T-helper 17 cell (primary cell): ENCODE measurements around the gene CTCFL. TPM values are rescaled to one million over a fixed set of nuclear protein-coding genes. Genes with fewer than 3 reads are reported as not detected.

Source experiments
- ATAC-seq: fragments of 150-1000 bp; cut with Tn5 transposase; 2 replicates; pipeline ENCODE4 v1.10.0; 2021; ENCODE audit warnings: mild to moderate bottlenecking, moderate library complexity
- DNase-seq, 3 donors: peaks; one replicate each; pipeline versions ENCODE4 v3.0.0 to v3.0.0-alpha.2; 2020 to 2021
- H3K9me3 ChIP-seq: one replicate; pipeline ENCODE4 v1.7.0; 2013; ENCODE audit warnings: low read length, mild to moderate bottlenecking; ENCODE audit not compliant: control insufficient read depth, poor library complexity, severe bottlenecking
- H3K27ac Mint-ChIP-seq: one replicate; pipeline ENCODE4 v1.8.0; 2022; ENCODE audit warnings: mild to moderate bottlenecking, moderate library complexity, mixed read lengths
- H3K27me3 Mint-ChIP-seq: one replicate; pipeline ENCODE4 v1.8.0; 2022; ENCODE audit warnings: mixed read lengths
- H3K36me3 Mint-ChIP-seq: one replicate; pipeline ENCODE4 v1.8.0; 2022; ENCODE audit warnings: low read depth, mixed read lengths
- H3K4me1 Mint-ChIP-seq: one replicate; pipeline ENCODE4 v1.8.0; 2022; ENCODE audit warnings: mild to moderate bottlenecking, mixed read lengths
- H3K4me3 Mint-ChIP-seq: one replicate; pipeline ENCODE4 v1.8.0; 2022; ENCODE audit warnings: mild to moderate bottlenecking, moderate library complexity, mixed read lengths
- total RNA-seq, 4 donors: library from RNA in 2 of 4; stranded (reverse) in 2 of 4; gene quantifications; one replicate each; pipeline ENCODE4 v1.2.3 and lab custom pipeline; 2022 to 2026

CTCFL gene
- total RNA-seq, 2 donors from 2014 or later, result not detected

DNA sequence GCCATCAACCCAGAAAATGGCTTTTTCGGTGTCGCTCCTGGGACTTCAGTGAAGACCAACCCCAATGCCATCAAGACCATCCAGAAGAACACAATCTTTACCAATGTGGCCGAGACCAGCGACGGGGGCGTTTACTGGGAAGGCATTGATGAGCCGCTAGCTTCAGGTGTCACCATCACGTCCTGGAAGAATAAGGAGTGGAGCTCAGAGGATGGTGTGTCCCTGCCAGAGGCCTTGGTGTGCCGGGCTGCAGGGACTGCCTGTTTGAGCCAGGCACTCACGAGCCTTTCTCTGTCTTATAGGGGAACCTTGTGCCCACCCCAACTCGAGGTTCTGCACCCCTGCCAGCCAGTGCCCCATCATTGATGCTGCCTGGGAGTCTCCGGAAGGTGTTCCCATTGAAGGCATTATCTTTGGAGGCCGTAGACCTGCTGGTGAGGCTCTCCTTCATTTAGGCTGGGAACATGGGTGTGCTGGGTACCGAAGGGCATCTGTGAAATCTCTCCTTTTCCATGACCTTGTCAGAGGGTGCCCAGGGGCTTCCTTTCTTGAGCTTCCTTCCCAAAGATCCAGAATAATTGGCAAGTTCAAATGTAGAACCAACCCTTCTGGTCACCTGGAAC is 39.4 kb upstream of the CTCFL start:
- Mint-ChIP-seq H3K27me3 (peaks cover 80% of the 10 kb centered on the region), H3K36me3 (no peaks in the 10 kb centered on the region), H3K4me1 (no peaks in the 10 kb centered on the region), H3K4me3 (no peak overlapping the region), H3K27ac (no peak overlapping the region)
- ATAC-seq, result no peak
- DNase-seq, result no peak
- no peaks in the 10 kb centered on the region for H3K9me3 ChIP-seq

DNA sequence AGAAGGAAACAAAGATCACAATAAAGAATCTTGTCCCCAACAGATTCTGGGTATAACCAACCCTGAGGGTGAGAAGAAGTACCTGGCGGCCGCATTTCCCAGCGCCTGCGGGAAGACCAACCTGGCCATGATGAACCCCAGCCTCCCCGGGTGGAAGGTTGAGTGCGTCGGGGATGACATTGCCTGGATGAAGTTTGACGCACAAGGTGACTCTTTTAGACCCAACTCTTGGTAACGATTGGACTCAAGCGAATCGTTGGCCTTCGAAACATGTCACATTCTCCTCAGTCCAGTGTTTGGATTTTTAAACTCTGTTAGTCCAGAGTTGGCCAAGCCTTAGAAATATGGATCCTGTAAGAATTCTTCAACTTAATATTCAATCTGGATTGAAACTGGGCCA is 38.6 kb upstream of the CTCFL start:
- no peaks in the 10 kb centered on the region for H3K9me3 ChIP-seq
- Mint-ChIP-seq H3K4me3 (no peak overlapping the region), H3K4me1 (no peaks in the 10 kb centered on the region), H3K36me3 (no peaks in the 10 kb centered on the region), H3K27ac (no peak overlapping the region), H3K27me3 (peaks cover 82% of the 10 kb centered on the region)
- DNase-seq (no peak), ATAC-seq (no peak)

DNA sequence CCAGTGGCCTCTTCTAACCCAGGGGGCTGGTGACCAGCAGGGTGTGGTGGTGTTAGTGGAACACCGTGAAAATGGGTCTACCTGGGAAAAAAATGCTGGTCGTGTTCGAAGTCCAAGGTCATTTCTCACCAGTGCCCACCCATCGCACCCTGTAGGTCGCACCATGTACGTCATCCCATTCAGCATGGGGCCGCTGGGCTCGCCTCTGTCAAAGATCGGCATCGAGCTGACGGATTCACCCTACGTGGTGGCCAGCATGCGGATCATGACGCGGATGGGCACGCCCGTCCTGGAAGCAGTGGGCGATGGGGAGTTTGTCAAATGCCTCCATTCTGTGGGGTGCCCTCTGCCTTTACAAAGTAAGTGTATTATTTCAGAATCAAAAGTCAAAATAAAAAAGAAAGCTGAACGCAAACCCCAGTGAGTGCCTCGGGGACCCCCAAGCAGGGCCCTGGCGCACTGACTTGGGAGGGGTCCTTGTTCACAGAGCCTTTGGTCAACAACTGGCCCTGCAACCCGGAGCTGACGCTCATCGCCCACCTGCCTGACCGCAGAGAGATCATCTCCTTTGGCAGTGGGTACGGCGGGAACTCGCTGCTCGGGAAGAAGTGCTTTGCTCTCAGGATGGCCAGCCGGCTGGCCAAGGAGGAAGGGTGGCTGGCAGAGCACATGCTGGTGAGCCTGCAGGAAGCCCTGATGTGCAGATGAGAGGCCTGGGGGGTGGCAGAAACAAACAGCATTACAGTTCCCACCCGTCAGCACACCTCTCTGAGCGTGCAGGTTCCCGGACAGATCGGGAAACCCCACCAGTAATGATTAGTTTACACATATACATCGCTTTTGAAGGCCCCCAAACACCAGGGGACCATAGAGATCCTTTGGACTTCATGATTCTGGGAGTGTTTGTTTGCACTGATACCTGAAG is 37.9 kb upstream of the CTCFL start:
- H3K27ac Mint-ChIP-seq, result no peak overlapping the region
- DNase-seq (no peak), ATAC-seq (no peak)
- H3K27me3 Mint-ChIP-seq, result peaks cover 89% of the 10 kb centered on the region
- H3K36me3 Mint-ChIP-seq, result no peaks in the 10 kb centered on the region
- H3K4me1 Mint-ChIP-seq, result no peaks in the 10 kb centered on the region
- H3K9me3 ChIP-seq, result no peaks in the 10 kb centered on the region
- H3K4me3 Mint-ChIP-seq, result no peak overlapping the region

DNA sequence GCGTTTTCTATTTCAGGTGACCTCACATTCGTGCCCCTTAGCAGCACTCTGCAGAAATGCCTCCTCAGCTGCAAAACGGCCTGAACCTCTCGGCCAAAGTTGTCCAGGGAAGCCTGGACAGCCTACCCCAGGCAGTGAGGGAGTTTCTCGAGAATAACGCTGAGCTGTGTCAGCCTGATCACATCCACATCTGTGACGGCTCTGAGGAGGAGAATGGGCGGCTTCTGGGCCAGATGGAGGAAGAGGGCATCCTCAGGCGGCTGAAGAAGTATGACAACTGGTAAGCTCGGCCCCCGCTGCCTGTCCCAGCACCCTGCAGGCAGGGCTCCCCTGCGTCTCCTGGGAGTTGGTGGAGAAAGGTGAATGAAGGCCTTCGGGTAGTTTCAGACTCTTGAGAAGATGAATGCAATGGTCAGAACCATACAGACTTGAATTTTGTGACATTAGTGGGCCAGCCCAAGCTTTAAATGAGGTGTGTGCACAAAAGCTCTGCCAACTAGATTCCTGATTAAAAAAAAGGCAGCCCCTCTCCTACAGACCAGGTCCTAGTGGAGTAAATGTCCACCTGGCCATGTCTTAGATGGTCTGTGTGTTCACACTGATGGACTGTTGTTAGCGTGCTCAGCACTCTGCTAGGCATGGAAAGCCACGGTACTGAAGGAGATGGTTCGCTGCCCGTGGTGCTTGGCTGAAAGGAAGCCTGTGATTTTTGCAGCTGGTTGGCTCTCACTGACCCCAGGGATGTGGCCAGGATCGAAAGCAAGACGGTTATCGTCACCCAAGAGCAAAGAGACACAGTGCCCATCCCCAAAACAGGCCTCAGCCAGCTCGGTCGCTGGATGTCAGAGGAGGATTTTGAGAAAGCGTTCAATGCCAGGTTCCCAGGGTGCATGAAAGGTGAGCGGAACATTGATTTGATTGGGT is 36.7 kb upstream of the CTCFL start:
- ATAC-seq (no peak), DNase-seq (no peak)
- H3K9me3 ChIP-seq, result no peaks in the 10 kb centered on the region
- Mint-ChIP-seq H3K36me3 (no peaks in the 10 kb centered on the region), H3K4me1 (no peaks in the 10 kb centered on the region), H3K27me3 (peaks cover 90% of the 10 kb centered on the region), H3K4me3 (no peak overlapping the region), H3K27ac (no peak overlapping the region)

DNA sequence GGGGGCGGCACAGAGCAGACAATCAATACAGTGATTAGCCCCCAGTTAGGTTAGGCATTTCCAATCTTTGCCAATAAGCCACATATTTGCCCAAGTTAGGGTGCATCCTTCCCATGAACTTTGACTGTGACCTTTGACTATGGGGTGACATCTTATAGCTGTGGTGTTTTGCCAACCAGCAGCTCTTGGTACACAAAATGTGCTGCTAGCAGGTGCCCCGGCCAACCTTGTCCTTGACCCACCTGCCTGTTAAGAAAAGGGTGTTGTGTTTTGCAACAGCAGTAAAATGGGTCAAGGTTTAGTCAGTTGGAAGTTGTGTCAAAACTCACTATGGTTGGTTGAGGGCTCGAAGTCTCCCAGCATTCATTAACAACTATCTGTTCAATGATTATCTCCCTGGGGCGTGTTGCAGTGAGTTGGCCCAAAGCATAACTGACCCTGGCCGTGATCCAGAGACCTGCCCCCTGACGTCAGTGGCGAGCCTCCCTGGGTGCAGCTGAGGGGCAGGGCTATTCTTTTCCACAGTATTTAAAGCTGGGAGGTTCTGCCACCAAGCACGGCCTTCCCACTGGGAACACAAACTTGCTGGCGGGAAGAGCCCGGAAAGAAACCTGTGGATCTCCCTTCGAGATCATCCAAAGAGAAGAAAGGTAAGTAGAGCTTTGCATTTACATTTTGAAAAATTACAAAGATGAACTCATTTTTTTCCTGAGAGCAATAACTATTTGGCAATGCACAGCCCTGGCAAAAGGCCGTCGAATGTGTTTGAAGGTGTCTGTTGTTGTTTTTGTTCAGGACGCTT is 35.8 kb upstream of the CTCFL start, which contains the start of gene PCK1:
TSS of gene PCK1 (plus strand) at position 557 of the 802 bp plus-strand sequence. CDS start 302 bp downstream, outside the sequence.
- DNase-seq (no peak), ATAC-seq (no peak)
- Mint-ChIP-seq H3K4me1 (no peaks in the 10 kb centered on the region), H3K27ac (no peak within 1 kb of the TSS), H3K4me3 (no peak within 1 kb of the TSS), H3K36me3 (no peaks in the 10 kb centered on the region), H3K27me3 (peaks cover 91% of the 10 kb centered on the region)
- no peaks in the 10 kb centered on the region for H3K9me3 ChIP-seq

DNA sequence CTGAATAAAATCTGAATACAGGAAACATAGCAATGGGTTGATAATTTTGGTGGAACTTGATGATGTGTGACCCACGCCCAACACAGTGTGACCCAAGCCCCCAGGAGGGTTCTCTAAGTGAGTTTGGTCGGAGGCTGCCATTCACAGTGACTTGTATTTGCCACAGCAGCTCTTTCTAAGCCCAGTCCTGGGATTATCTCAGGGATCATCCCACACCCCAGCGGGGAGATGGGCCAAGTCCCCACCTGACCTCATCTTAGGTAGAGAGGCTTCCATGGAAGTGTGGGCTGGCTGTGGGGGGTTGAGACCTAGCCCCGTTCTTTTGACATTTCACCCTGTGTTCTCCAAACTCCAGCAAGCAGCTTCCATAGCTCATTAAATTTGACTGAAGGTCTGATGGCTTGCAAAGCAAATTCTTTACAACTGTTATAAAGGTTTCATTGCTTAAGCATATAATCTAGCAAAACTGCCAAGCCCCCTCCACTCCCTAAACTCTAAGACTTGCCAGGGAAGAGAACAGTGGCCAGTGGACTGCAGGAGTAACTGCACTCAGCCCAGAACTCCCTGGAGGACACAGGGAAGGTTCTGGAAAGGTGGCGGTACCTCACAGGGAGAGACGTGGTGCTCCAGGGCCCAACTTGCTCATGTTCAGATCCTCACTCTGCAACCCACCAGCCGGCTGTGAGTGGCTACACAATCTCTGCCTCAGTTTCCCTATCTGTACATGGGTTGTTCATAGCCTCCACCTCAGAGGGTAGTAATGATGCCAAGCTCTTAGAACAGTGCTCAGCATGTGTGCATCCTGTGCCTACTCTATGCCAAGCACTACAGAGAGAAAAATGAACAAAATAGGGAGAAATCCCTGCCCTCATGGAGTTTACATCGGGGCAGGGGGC is 35.0 kb upstream of the CTCFL start:
- DNase-seq, result no peak
- H3K36me3 Mint-ChIP-seq, result no peaks in the 10 kb centered on the region
- H3K9me3 ChIP-seq, result no peaks in the 10 kb centered on the region
- H3K27ac Mint-ChIP-seq, result no peak overlapping the region
- ATAC-seq, result no peak
- H3K4me1 Mint-ChIP-seq, result no peaks in the 10 kb centered on the region
- H3K27me3 Mint-ChIP-seq, result peaks cover 92% of the 10 kb centered on the region
- H3K4me3 Mint-ChIP-seq, result no peak overlapping the region

DNA sequence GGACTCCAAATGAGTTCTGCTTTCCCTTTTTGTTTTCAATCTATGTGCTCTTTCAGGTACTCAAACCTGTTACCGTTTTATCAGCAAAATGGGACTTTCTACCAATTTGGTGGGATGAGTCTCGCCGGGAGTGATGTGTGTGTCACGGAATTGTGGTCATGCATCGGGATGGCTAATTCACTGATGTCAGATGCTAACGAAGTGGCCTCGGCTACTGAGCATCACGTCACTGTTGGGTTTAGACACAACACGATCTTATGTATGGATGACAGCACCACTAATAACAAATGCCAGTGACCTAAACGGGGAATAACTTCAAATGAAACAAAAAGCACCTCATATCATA is 34.3 kb upstream of the CTCFL start:
- H3K9me3 ChIP-seq, result no peaks in the 10 kb centered on the region
- no peak overlapping the region for H3K27ac Mint-ChIP-seq
- H3K27me3 Mint-ChIP-seq, result peaks cover 91% of the 10 kb centered on the region
- H3K4me3 Mint-ChIP-seq, result no peak overlapping the region
- no peak for DNase-seq
- no peak for ATAC-seq
- no peaks in the 10 kb centered on the region for H3K36me3 Mint-ChIP-seq
- no peaks in the 10 kb centered on the region for H3K4me1 Mint-ChIP-seq

DNA sequence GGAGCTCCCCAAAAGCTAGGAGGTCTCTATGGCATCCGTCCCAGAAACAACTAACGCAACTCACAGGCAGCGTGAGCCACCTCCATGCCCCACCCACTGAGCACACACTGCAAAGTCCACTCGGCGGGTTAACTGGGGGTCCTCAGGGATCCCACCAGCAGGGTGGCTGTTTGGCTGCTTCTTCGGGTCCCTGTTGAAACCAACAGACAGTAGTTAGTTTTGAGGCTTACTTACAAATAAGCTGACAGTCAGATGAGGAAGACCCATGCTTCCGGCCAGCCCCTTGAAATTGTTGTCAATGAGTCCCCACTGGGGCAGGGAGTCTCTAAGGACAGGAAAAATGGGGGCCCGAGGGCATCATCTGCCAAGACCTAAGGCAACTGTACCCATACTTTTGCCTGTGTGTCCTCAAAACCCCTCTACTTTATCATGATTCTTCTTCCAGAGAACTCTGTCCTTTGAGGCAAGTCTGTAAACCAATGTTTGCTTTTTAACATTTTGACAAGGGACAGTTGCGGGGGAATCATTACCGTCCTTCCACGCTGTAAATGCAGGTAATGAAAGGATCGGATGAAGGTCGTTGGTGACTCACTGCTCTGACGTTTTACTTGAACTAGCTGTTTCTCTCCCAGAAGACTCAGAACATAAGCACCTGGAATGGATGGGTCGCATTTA is 33.8 kb upstream of the CTCFL start:
- peaks cover 92% of the 10 kb centered on the region for H3K27me3 Mint-ChIP-seq
- DNase-seq (no peak), ATAC-seq (no peak)
- H3K27ac Mint-ChIP-seq, result no peak overlapping the region
- no peaks in the 10 kb centered on the region for H3K36me3 Mint-ChIP-seq
- H3K9me3 ChIP-seq, result no peaks in the 10 kb centered on the region
- no peak overlapping the region for H3K4me3 Mint-ChIP-seq
- no peaks in the 10 kb centered on the region for H3K4me1 Mint-ChIP-seq

DNA sequence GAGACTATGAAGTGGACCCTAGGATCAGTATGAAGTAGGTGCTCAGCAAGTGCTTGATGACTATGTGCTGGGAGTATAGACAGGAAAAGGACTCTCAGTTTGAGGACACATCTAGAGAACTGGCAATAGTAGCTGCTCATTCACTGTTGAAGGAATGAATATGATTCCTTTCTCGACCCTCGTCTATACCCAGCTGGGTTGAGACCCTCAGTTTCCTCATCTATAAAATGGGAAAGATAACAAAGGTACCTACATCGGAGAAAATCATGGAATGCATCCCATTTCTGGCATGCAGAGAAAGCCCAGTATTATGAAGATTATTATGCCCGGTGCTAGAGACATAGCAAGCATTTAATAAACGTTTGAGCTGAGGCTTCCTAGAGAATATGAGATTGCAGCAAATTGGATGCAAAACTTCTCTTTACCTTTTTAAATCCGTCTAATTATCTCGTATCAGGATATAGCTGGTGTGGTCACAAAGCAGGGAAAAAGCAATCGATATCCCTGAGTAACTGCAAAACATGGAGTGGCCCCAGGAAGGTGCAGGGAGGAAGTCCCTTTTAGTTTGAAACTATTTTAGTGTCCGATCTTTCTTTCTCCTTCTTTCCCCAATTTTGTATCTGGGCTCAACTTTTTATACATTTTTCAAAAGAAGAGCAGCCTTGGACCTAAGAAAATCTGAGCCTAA is 33.1 kb upstream of the CTCFL start:
- H3K36me3 Mint-ChIP-seq, result no peaks in the 10 kb centered on the region
- H3K9me3 ChIP-seq, result no peaks in the 10 kb centered on the region
- H3K27ac Mint-ChIP-seq, result no peak overlapping the region
- H3K4me1 Mint-ChIP-seq, result no peaks in the 10 kb centered on the region
- ATAC-seq, result no peak
- H3K27me3 Mint-ChIP-seq, result peaks cover 89% of the 10 kb centered on the region
- H3K4me3 Mint-ChIP-seq, result no peak overlapping the region
- no peak for DNase-seq

DNA sequence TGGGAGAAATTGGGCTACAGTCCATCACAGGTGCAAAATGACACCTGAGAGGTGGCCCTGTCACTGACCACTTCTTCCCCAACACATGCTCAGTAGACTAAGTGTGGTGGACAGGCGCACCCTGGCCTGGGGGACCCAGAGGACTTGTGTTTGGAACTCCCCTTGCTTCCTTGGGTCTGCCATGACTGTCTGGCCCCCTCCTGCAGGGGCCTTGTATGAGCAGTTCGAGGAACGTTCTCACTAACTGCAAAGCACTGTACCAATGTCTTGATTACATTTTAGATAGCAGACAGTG is 32.0 kb upstream of the CTCFL start:
- Mint-ChIP-seq H3K36me3 (no peaks in the 10 kb centered on the region), H3K27ac (no peak overlapping the region), H3K4me1 (no peaks in the 10 kb centered on the region), H3K27me3 (peaks cover 82% of the 10 kb centered on the region), H3K4me3 (no peak overlapping the region)
- DNase-seq, result no peak
- no peaks in the 10 kb centered on the region for H3K9me3 ChIP-seq
- no peak for ATAC-seq

DNA sequence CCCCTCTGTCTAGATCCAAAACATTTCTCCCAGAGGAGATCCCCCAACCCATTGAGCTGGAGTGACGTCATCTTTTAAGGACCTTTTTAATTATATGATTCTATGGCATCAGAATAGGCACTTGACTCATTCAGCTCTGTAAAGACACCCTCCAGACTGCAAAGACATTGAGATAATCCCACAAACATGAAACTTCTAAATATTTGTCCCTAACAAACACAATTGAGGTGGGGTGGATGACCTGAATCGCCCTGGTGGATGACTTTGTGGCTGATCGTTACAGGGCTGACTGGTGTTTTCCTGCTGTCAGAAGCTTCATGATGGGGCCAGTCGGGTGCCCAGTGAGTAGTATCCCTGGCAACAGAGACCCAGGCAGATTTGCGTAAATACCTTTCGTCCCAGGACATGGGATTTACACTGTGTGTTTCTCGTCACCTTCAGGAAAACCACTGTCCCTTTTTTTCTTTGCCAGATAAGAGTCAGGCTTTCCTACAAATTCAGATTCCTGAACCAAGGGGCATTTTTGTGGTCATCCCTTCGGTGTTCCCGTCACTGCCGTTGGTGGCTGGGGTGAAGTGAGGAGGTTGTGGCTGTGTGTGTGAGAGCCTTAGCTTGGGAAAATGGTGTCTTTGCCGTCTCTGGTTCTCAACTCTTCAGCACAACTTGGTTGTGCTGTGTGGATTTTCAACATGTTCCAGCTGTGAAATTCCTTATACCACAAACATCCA is 30.7 kb upstream of the CTCFL start:
- H3K4me1 Mint-ChIP-seq, result no peaks in the 10 kb centered on the region
- H3K9me3 ChIP-seq, result no peaks in the 10 kb centered on the region
- H3K27me3 Mint-ChIP-seq, result peaks cover 74% of the 10 kb centered on the region
- no peak overlapping the region for H3K27ac Mint-ChIP-seq
- ATAC-seq (no peak), DNase-seq (no peak)
- no peak overlapping the region for H3K4me3 Mint-ChIP-seq
- H3K36me3 Mint-ChIP-seq, result no peaks in the 10 kb centered on the region
